ENCODE data around the gene EPB41L1. TPM values are rescaled to one million over a fixed set of nuclear protein-coding genes. Genes with fewer than 3 reads are reported as not detected.

EPB41L1 gene
- total and polyA plus RNA-seq, 2 donors from 2014 or later, result 53.2 to 230 TPM

DNA sequence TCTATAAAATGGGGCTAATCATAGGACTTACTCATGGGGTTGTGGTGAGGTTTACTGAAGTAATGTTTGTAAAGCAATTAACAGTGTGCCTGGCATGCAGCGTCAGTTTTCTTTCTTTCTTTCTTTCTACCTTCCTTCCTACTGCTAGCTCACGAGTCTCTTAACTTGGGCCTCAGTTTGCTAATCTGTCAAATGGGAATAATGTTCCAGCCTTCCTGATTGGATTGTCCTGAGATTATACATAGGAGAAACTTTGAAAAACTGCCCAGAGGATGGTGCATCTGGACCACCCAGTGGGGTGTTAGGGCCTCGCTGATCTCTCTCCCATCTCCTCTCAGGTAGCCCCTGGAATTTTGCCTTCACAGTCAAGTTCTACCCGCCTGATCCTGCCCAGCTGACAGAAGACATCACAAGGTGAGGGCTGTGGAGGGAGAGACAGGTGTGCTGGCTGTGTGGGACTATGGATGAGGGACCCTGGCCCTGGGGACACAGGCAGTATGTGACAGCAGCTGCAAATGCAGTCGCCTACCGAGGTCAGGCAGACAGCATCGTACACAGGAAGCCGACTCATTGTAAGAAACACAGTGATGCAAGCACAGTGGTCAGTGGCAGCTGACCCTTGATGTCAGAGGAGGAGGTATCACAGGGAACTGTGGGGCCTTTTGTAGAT, 27.5 kb downstream of the EPB41L1 start:
- H3K4me3 ChIP-seq (ENCODE audit: low read length in 3 of 3), result no peak overlapping the region
- no peak overlapping the region for H3K27ac ChIP-seq (ENCODE audit: low read depth in 2 of 2, low read length in 2 of 2)
- no peak overlapping the region for H3K9ac ChIP-seq (ENCODE audit: low read length in 3 of 3)
- H3K9me3 ChIP-seq (ENCODE audit: control insufficient read depth in 2 of 3, insufficient read depth in 1 of 3, low read length in 3 of 3), result no peaks in the 10 kb centered on the region
- TF ChIP-seq, protein P1, sequence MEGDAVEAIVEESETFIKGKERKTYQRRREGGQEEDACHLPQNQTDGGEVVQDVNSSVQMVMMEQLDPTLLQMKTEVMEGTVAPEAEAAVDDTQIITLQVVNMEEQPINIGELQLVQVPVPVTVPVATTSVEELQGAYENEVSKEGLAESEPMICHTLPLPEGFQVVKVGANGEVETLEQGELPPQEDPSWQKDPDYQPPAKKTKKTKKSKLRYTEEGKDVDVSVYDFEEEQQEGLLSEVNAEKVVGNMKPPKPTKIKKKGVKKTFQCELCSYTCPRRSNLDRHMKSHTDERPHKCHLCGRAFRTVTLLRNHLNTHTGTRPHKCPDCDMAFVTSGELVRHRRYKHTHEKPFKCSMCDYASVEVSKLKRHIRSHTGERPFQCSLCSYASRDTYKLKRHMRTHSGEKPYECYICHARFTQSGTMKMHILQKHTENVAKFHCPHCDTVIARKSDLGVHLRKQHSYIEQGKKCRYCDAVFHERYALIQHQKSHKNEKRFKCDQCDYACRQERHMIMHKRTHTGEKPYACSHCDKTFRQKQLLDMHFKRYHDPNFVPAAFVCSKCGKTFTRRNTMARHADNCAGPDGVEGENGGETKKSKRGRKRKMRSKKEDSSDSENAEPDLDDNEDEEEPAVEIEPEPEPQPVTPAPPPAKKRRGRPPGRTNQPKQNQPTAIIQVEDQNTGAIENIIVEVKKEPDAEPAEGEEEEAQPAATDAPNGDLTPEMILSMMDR (IDR thresholded peaks at IDR 0.05; ENCODE audit: borderline replicate concordance, extremely low read depth, insufficient read depth), result no peak
- H3K27me3 ChIP-seq (ENCODE audit: control insufficient read depth, insufficient read depth, low read length), result no peaks in the 10 kb centered on the region
- DNase-seq (peak in 1 of 5 donors; percentile 42), FAIRE-seq (no peak)
- peaks cover 0 to 9% (median 4%) of the 10 kb centered on the region in 3 donors for H3K4me1 ChIP-seq (ENCODE audit: control insufficient read depth in 2 of 3, insufficient read depth in 2 of 3, low read depth in 1 of 3, low read length in 3 of 3)
- intact Hi-C loops (cut with DNase I), result no loop called here
- H3K36me3 ChIP-seq (ENCODE audit: control insufficient read depth in 2 of 3, insufficient read depth in 3 of 3, low read length in 3 of 3), result peaks cover 0 to 65% (median 27%) of the 10 kb centered on the region in 3 donors

DNA sequence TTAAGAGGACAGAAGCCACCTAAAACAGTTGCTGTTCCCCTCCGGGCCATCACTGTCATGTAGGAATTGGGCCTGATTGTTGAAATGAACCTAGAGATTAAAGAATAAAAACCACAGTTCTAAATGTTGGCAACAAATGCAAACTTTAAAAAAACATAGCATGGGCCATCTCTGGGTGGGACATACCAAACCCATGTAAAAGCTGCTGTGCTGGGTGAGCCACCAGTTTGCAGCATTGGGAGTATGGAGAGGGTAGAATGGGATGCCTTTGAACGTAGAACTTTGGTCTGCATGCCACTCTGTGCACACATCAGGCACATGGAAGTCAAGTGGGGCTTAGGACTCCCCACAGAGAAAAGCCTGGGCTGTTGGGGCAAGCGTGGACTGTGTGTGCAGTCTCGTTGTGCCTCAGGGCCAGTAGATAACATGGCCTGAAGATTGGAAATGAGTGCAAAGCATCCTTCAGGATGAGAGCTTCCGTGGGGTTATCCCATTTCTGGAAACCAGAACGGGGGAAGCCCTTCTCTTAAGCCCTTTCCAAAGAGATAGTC, 28.1 kb downstream of the EPB41L1 start:
- DNase-seq, result peak in 1 of 5 donors; percentile 15
- no peak for FAIRE-seq
- intact Hi-C loops (cut with DNase I), result no loop called here
- H3K9ac ChIP-seq (ENCODE audit: low read length in 3 of 3), result no peak overlapping the region
- no peaks in the 10 kb centered on the region for H3K27me3 ChIP-seq (ENCODE audit: control insufficient read depth, insufficient read depth, low read length)
- H3K4me1 ChIP-seq (ENCODE audit: control insufficient read depth in 2 of 3, insufficient read depth in 2 of 3, low read depth in 1 of 3, low read length in 3 of 3), result peaks cover 0 to 9% (median 2%) of the 10 kb centered on the region in 3 donors
- no peak overlapping the region for H3K27ac ChIP-seq (ENCODE audit: low read depth in 2 of 2, low read length in 2 of 2)
- H3K36me3 ChIP-seq (ENCODE audit: control insufficient read depth in 2 of 3, insufficient read depth in 3 of 3, low read length in 3 of 3), result peaks cover 0 to 69% (median 30%) of the 10 kb centered on the region in 3 donors
- no peaks in the 10 kb centered on the region for H3K9me3 ChIP-seq (ENCODE audit: control insufficient read depth in 2 of 3, insufficient read depth in 1 of 3, low read length in 3 of 3)
- TF ChIP-seq, protein P1 (IDR thresholded peaks at IDR 0.05; ENCODE audit: borderline replicate concordance, extremely low read depth, insufficient read depth), result no peak
- H3K4me3 ChIP-seq (ENCODE audit: low read length in 3 of 3), result no peak overlapping the region

DNA sequence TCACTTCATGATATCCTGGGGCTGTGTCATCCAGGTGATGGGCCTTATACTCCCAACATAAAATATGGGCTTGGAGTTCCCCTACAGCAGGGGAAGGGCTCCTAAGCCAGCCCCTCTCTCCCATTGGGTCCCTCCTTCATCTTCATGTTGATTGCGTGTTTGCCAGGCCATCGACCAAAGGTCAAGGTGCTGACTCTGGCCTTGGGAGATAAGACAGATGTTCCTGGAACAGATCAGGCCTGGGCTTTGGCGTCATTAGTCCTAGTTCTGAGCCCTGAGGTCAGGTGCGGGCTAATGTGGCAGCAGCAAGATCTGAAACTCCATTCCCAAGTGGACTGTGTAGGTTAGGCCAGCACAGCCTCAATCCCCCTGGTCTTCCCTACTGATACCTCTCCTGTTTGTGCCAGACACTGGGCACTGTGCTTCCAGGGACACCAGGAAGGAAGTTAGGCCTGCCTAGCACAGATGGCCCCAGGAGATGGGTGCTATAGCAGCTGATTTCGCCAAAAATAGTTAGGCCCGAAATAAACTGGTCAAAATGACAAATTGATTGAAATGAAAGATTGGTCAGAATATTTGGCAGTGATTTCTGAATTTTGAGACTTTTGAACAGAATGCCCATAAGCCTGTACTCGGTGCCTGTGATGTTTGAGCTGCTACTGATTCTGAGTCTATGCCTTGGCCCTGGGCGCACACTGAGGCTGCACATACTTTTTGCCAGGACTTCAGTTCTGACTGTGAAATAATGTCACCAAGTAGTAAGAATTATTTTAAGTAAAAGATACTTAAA, 28.8 kb downstream of the EPB41L1 start:
- peak overlapping the region in 1 of 2 donors; percentile 20 for H3K27ac ChIP-seq (ENCODE audit: low read depth in 2 of 2, low read length in 2 of 2)
- TF ChIP-seq, protein P1 (IDR thresholded peaks at IDR 0.05; ENCODE audit: borderline replicate concordance, extremely low read depth, insufficient read depth), result no peak
- no peaks in the 10 kb centered on the region for H3K27me3 ChIP-seq (ENCODE audit: control insufficient read depth, insufficient read depth, low read length)
- DNase-seq (peak in 1 of 5 donors; percentile 32), FAIRE-seq (no peak)
- H3K9me3 ChIP-seq (ENCODE audit: control insufficient read depth in 2 of 3, insufficient read depth in 1 of 3, low read length in 3 of 3), result no peaks in the 10 kb centered on the region
- H3K9ac ChIP-seq (ENCODE audit: low read length in 3 of 3), result no peak overlapping the region
- peaks cover 0 to 69% (median 27%) of the 10 kb centered on the region in 3 donors for H3K36me3 ChIP-seq (ENCODE audit: control insufficient read depth in 2 of 3, insufficient read depth in 3 of 3, low read length in 3 of 3)
- H3K4me3 ChIP-seq (ENCODE audit: low read length in 3 of 3), result no peak overlapping the region
- H3K4me1 ChIP-seq (ENCODE audit: control insufficient read depth in 2 of 3, insufficient read depth in 2 of 3, low read depth in 1 of 3, low read length in 3 of 3), result peaks cover 0 to 9% (median 2%) of the 10 kb centered on the region in 3 donors
- intact Hi-C loops (cut with DNase I), result no loop called here

Measured in kidney (tissue), 14 donors.